SKM-1 (cell line): ENCODE results near the gene STXBP1.

Experiments
- DNase-seq: peaks from one replicate; lab custom pipeline; 2025; ENCODE audit not compliant: unreplicated experiment; lab: John Stamatoyannopoulos, UW

The STXBP1 gene

DNA sequence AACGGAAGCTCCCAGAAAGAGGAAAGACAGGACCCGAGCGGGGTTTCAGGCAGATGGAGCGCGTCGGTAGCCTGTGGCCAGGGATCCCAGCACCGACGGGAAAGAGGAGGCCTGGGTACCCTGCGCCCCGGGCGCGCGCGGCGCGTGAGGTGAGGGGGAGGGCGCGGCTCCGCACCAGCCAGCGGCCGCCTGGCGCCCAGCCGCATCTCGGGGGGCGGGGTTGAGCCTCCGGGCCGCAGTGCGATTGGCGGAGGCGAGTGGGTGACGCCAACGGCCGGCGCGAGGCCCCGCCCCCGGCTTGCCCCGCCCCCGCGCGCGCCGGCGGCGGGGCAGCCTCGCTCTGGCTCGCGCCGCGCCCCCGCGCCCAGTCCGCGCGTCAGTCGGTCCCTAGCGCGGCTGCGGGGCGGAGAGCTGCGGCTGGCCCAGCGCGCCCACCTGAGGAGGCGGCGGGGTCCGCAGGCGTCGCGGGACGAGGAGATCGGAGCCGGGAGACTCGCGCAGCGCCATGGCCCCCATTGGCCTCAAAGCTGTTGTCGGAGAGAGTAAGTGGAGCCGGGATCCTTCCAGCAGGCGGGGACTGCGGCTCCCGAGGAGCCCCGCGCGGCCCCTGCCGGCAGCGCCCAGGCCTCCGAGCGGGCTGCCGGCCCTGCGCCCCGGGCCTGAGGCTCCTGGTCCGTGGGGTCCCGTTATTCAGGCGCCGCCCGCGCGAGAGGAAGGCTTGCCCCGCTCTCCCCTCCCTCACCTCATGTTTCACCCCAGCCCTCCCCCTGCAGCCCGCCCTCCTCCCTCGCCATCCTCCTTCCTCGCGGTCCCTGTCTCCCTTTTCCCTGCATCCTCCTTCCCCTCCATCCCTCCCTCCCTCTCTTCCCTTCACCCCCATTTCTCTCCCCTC lies at the start of gene STXBP1:
Gene STXBP1, plus strand, starts transcription at position 379 of the 892 bp plus-strand sequence. Its CDS starts 127 bp downstream, at position 506.
- peak; percentile 37 for DNase-seq

GRCh38 chr9:127562279-127562796 lies 49.7 kb upstream of the STXBP1 start:
- DNase-seq, result no peak

DNA sequence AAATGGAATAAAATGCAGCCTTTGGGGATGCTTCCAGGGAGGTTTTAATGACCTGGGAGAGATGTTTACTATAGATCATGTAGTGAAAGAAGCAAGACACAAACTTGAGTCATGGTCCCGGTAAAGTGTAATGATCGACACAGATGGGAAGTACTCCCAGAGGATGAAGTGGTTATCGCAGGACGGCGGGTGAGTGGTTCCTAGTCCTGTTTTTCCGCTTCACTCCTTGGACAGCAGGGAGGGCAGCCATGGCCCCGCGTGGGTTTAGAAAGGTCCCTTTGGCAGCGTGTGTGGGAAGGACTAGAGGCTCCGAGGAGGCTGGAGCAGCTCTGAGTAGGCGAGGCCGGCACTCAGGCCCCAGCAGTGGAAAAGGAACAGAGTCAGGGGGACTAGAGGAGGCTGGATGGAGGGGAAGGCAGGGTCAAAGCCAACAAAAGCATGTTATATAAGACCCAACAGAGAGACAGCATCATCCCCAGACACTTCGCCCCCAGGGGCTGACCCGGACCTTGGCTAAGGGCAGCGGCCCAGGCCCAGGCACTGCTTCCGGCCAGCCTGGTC lies 49.2 kb upstream of the STXBP1 start:
- no peak for DNase-seq

- no peak for DNase-seq
Measured at GRCh38 chr9:127563579-127563978, 48.5 kb upstream of the STXBP1 start.

DNA sequence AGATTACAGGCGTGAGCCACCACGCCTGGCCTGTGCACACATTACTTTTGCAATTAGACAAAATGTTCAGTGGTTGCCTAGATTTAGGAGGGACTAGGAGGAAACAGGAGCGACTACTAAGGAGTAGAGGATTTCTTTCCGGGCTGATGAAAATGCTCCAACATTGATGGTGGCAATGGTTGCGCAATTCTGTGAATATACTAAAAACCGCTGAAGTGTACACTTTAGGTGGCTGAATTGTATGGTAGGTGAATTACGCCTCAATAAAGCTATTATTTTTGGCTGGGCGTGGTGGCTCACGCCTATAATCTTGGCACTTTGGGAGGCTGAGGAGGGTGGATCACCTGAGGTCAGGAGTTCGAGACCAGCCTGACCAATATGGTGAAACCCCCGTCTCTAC lies 46.8 kb upstream of the STXBP1 start:
- no peak for DNase-seq

- no peak for DNase-seq
Measured at GRCh38 chr9:127566351-127567001, 45.6 kb upstream of the STXBP1 start.

- DNase-seq, result no peak
Measured at GRCh38 chr9:127567035-127567729, 44.9 kb upstream of the STXBP1 start.

DNA sequence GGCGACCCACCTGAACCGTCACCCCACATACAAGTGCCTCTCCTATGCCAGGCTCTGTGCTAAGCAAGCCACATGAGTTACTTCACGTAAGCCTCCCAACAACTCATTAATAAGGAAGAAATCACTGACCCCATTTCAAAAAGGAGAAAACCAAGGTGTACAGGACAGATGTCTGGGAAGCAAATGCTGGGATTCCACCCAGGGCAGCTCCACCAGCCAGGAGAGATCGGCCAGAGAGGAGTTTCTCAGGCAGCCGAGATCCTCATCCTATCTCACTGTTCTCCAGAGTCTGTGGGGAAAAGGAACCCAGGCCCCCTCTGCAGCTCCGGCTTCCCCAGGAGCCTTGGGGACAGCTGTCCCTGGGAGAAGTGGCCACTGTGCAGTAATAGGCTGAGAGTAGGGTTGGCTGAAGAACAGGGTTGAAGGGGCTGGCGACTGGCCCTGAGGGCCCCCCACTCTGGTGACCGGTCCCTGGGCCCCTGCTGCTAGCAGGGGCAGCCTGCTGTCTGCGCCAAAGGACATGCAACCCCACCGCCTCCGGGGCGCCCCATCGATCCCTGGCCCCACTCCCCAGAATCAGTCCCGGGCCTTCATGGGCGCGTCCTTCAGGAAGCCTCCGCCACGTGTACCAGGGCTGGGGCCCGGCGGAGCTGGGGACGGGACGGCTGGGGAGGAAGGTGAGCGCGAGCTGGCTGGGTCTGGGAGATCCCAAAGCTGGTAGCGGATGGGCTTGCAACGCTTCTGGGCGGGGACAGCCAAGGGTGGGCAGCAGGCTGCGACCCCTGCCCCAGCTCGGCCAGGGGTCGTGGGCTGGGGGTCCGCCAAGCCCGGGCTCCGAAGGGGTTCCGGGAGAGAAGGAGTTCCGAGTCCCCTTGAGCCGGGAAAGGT lies 44.1 kb upstream of the STXBP1 start:
- no peak for DNase-seq

- DNase-seq, result no peak
Measured at GRCh38 chr9:127568618-127568970, 43.5 kb upstream of the STXBP1 start.

GRCh38 chr9:127568971-127569885 lies 42.8 kb upstream of the STXBP1 start:
- peak; percentile 27 for DNase-seq

DNA sequence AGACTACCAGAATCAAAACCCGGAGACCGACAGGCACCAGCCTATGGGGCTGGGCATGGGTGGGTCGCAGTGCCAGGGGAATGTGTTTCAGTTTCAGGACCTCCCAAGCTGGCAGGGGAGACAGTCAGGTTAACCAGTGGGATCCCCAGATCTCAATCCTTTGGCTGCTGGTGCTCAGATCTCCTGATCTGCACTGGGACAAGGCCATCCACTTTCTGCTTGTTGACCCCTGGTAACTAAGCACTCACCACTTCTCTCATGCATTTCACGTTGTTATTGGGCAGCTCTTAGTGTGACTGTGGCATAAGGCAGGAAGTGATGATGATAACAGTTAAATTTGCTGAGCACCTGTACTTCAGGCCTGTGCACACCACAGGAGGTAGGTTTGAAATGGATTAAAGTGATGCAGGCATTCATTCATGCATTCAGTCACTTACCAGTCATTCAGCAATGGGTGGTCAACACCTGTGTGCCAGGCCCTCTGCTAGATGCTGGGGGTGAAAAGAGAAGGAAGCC lies 42.1 kb upstream of the STXBP1 start:
- no peak for DNase-seq

DNA sequence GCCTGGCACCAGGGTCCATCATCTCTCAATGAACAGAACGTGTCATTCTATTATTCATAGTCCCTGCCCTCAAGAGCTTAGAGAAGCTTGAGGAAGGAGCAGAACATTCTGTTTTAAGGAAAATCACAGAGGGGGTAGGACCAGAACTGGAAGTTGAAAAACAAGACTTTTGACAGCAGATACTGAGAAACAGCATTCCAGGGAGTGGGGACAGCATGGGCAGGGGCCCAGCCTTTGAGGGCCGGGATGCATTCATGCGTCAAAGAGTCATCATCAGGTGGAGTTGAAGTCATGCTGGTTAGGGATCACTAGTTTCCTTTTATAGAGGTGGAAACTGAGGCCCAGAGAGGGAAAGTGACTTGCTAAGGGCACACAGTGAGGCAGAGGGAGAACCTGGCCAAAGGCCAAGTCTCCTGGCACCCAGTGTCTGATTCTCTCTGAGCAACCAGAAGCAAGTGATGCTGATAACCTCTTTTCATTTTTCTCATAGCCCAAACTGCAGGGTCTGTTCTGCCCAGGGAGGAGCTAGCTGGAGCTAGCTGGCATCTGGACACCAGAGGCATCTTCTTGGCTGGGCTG lies 41.5 kb upstream of the STXBP1 start:
- no peak for DNase-seq

GRCh38 chr9:127571971-127572370 lies 40.1 kb upstream of the STXBP1 start:
- DNase-seq, result no peak

DNA sequence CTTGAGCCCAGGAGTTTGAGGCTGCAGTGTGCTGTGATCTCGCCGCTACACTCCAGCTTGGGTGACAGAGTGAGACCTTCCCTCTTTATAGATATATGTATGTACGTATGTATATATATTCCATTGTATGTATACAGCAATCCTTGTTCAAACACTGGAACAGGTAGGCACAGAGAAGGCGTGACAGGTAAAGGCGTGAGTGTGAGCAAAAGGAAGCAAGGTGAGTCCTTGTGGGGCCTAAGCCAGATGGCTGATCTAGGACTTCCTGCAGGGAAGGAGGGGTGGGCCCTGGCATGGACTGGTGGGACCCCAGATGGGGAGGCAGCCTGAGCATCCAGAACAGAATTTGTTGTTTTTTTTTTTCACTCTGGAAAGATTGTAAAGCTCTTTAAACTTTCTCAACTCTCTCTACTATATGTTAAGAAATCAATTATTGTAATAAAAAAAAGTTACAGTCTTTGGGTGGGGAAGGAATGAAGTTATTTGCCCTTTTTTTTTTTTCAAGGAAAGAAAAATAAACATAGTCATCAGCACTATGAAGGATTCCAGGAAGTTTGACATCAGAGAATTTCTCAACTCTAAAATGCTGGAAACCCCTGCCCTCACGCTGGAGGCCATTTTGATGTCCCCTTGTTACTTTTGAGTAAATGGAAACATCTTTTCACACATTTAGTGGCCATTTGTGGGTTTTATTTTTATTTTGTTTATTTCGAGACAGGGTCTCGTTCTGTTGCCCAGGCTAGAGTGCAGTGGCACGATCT lies 38.9 kb upstream of the STXBP1 start:
- no peak for DNase-seq

GRCh38 chr9:127574072-127574993 lies 37.7 kb upstream of the STXBP1 start:
- no peak for DNase-seq

DNA sequence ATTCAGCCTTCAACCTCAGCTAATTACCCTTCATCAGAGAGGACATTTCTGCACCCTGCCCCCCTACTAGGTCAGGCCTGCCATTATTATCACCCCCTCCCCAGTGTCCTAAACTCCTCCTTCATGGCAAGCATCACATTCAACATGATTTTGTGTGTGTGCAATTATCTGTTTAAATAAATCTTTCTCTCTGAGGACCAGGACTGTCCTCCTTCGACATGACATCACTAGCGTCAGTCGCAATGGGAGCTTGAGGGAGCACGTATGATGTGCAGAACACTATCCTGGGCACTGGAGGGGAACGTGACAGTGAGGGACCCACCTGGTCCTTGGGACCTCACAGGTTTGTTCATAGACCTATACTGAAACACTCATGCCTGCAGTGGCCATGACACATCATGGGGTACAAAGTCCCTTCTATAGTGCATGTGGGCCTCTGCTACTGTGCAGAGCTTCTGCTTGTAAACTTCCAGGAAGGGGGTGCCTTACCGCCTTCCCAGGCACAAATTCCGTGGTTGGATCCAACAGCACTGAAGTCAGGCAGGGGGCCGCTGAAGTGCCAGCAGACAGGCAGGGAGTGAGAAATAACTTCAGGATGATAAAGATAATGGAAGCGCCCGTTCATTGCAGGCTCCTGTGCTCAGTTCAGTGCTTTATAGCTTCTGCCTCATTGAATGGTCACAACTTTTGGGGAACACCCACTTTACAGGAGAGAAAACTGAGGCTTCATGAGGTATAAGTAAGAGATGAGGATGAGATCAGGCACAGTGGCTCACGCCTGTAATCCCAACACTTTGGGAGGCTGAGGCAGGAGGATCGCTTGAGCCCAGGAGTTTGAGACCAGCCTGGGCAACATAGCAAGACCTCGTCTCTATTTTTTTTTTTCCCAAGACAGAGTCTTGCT lies 36.0 kb upstream of the STXBP1 start:
- no peak for DNase-seq
